Neural cell (in vitro differentiated cells): ENCODE measurements around the gene ACAN. TPM values are rescaled to one million over a fixed set of nuclear protein-coding genes. Genes with fewer than 3 reads are reported as not detected.

Experiments used
- H2AFZ ChIP-seq: fragments of 200-600, 300-800 bp; sonication (generic), shearing (Covaris generic); 2 replicates; pipeline ENCODE4 v1.6.0; 2014; ENCODE audit warnings: low read depth, mild to moderate bottlenecking, antibody characterized with exemption, low read length, moderate library complexity
- H3F3A ChIP-seq: fragments of 200-600 bp; shearing (Covaris generic); 2 replicates; pipeline ENCODE4 v1.6.1; 2016; ENCODE audit warnings: mild to moderate bottlenecking, moderate library complexity, mixed read lengths, antibody characterized with exemption, low read length; ENCODE audit not compliant: insufficient read depth, poor library complexity, severe bottlenecking
- H3K27ac ChIP-seq: fragments of 200-600, 300-800 bp; sonication (generic), shearing (Covaris generic); 2 replicates; pipeline ENCODE4 v1.5.1; 2014; ENCODE audit warnings: mild to moderate bottlenecking, low read length, moderate library complexity
- H3K27me3 ChIP-seq: fragments of 300-800, 200-600 bp; sonication (generic), shearing (Covaris generic); 2 replicates; pipeline ENCODE4 v1.6.0; 2014; ENCODE audit warnings: mild to moderate bottlenecking, low read depth, low read length, moderate library complexity; ENCODE audit not compliant: insufficient read depth
- H3K36me3 ChIP-seq: fragments of 300-800, 200-600 bp; sonication (generic), shearing (Covaris generic); 2 replicates; pipeline ENCODE4 v1.5.1; 2014; ENCODE audit warnings: mild to moderate bottlenecking, antibody characterized with exemption, low read length, moderate library complexity; ENCODE audit not compliant: insufficient read depth
- H3K4me2 ChIP-seq: fragments of 300-800, 200-600 bp; sonication (generic), shearing (Covaris generic); 2 replicates; pipeline ENCODE4 v1.6.0; 2014; ENCODE audit warnings: mild to moderate bottlenecking, low read length
- H3K4me3 ChIP-seq: fragments of 300-800, 200-600 bp; sonication (generic), shearing (Covaris generic); 2 replicates; pipeline ENCODE4 v1.5.1; 2014; ENCODE audit warnings: mild to moderate bottlenecking, low read length, moderate library complexity
- H3K79me2 ChIP-seq: fragments of 200-600 bp; shearing (Covaris generic); replicated peaks from 2 replicates; pipeline ENCODE4 v1.6.0; 2014; ENCODE audit warnings: mild to moderate bottlenecking, low read length, moderate library complexity; ENCODE audit not compliant: insufficient read depth
- H3K9ac ChIP-seq: fragments of 300-800, 200-600 bp; sonication (generic), shearing (Covaris generic); 2 replicates; pipeline ENCODE4 v1.6.1; 2016; ENCODE audit warnings: mild to moderate bottlenecking, low read length, mixed read lengths
- H3K9me2 ChIP-seq: fragments of 200-600 bp; shearing (Covaris generic); 2 replicates; pipeline ENCODE4 v1.6.1; 2016; ENCODE audit warnings: mild to moderate bottlenecking, low read length, mixed read lengths; ENCODE audit not compliant: insufficient read depth
- H3K9me3 ChIP-seq: fragments of 200-600, 300-800 bp; sonication (generic), shearing (Covaris generic); 2 replicates; pipeline ENCODE4 v1.6.1; 2016; ENCODE audit warnings: mild to moderate bottlenecking, mixed run types, low read length, moderate library complexity, mixed read lengths
- H4K20me1 ChIP-seq: fragments of 200-600 bp; shearing (Covaris generic); 2 replicates; pipeline ENCODE4 v1.6.1; 2016; ENCODE audit warnings: mild to moderate bottlenecking, mixed run types; ENCODE audit not compliant: insufficient read depth
- CTCF ChIP-seq: fragments of 450-650 bp; IDR thresholded peaks from 2 replicates; pipeline ENCODE4 v1.5.1; 2014; ENCODE audit warnings: antibody characterized with exemption, mild to moderate bottlenecking, moderate library complexity; ENCODE audit not compliant: poor library complexity, severe bottlenecking
- EP300 ChIP-seq: fragments of 450-650 bp; conservative IDR thresholded peaks from 2 replicates; pipeline ENCODE4 v1.6.1; 2014; ENCODE audit warnings: antibody characterized with exemption, mild to moderate bottlenecking, moderate library complexity; ENCODE audit not compliant: poor library complexity, severe bottlenecking
- EZH2 ChIP-seq: fragments of 200-600, 300-800 bp; shearing (Covaris generic), sonication (generic); IDR thresholded peaks from 2 replicates; pipeline ENCODE4 v1.6.1; 2014; ENCODE audit warnings: antibody characterized with exemption, low read length, borderline replicate concordance, mild to moderate bottlenecking; ENCODE audit not compliant: insufficient read depth, poor library complexity, severe bottlenecking
- MXI1 ChIP-seq: fragments of 450-650 bp; conservative IDR thresholded peaks from 2 replicates; pipeline ENCODE4 v1.6.1; 2014; ENCODE audit warnings: antibody characterized with exemption, mild to moderate bottlenecking; ENCODE audit not compliant: poor library complexity, severe bottlenecking
- POLR2AphosphoS5 ChIP-seq: IDR thresholded peaks from 2 replicates; pipeline ENCODE4 v1.6.1; 2012
- RAD21 ChIP-seq: fragments of 450-650 bp; conservative IDR thresholded peaks from 2 replicates; pipeline ENCODE4 v1.6.1; 2014; ENCODE audit warnings: antibody characterized with exemption, mild to moderate bottlenecking, moderate library complexity
- REST ChIP-seq: IDR thresholded peaks from 2 replicates; pipeline ENCODE4 v1.6.1; 2012; ENCODE audit warnings: borderline replicate concordance
- SMC3 ChIP-seq: fragments of 450-650 bp; conservative IDR thresholded peaks from 2 replicates; pipeline ENCODE4 v1.6.1; 2014; ENCODE audit warnings: antibody characterized with exemption, mild to moderate bottlenecking, moderate library complexity; ENCODE audit not compliant: poor library complexity
- TAF1 ChIP-seq: IDR thresholded peaks from 2 replicates; pipeline ENCODE4 v1.6.1; 2012; ENCODE audit warnings: low read depth
- polyA plus RNA-seq: library from polyadenylated mRNA; depleted of rRNA; stranded (reverse); fragments of >200 nt; gene quantifications from 2 replicates; pipeline ENCODE4 v1.2.3, GENCODE V29; 2014

The ACAN gene
- polyA plus RNA-seq, 1 donor from 2014 or later = not detected

GRCh38 chr15:88888719-88889118 is 85.5 kb downstream of the ACAN start:
- Histone ChIP-seq H4K20me1 (no peaks in the 10 kb centered on the region), H3K9me3 (no peaks in the 10 kb centered on the region), H3F3A (no peaks in the 10 kb centered on the region), H3K27me3 (peaks cover under 1% of the 10 kb centered on the region), H3K4me2 (no peak overlapping the region), H3K27ac (no peak overlapping the region), H3K4me3 (no peak overlapping the region), H2AFZ (no peak overlapping the region), H3K79me2 (no peaks in the 10 kb centered on the region), H3K9me2 (no peaks in the 10 kb centered on the region), H3K36me3 (no peaks in the 10 kb centered on the region), H3K9ac (no peak overlapping the region)
- no peak for TF ChIP-seq CTCF
- TF ChIP-seq POLR2AphosphoS5 = no peak
- no peak for TF ChIP-seq RAD21
- TF ChIP-seq SMC3 = no peak
- TF ChIP-seq EZH2 = no peak
- no peak for TF ChIP-seq EP300
- TF ChIP-seq TAF1 = no peak
- TF ChIP-seq MXI1 = no peak
- TF ChIP-seq REST = no peak

DNA sequence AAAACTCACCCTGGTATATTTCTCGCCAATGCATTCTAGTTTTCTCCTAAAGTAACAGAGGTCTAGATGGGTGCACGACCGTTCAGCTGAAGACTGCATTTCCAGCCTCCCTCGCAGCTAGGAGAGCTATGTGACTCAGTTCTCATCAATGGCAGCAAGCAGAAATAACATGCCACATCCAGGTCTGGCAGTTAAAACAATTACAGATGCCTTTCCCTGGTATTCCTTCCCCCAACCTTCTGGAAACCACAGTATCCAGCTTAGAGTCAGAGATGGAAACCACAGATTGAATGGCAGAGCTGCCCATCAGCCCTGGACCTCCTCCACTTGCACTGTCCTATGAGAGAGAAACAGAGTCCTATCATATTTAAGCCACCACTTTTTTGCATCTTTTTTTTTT is 87.3 kb downstream of the ACAN start:
- TF ChIP-seq REST (no peak), TAF1 (no peak), CTCF (no peak), EP300 (no peak), RAD21 (no peak), POLR2AphosphoS5 (no peak), MXI1 (no peak), EZH2 (no peak), SMC3 (no peak)
- H4K20me1 ChIP-seq = no peaks in the 10 kb centered on the region
- peaks cover 19% of the 10 kb centered on the region for H3K27me3 ChIP-seq
- no peaks in the 10 kb centered on the region for H3K79me2 ChIP-seq
- no peak overlapping the region for H3K4me2 ChIP-seq
- H3K9me2 ChIP-seq = no peaks in the 10 kb centered on the region
- H3K36me3 ChIP-seq = no peaks in the 10 kb centered on the region
- no peak overlapping the region for H3K27ac ChIP-seq
- no peak overlapping the region for H3K9ac ChIP-seq
- H3K4me3 ChIP-seq = no peak overlapping the region
- H2AFZ ChIP-seq = no peak overlapping the region
- no peaks in the 10 kb centered on the region for H3F3A ChIP-seq
- H3K9me3 ChIP-seq = no peaks in the 10 kb centered on the region
